BE2C (cell line): Measurements from ENCODE around the gene TEX48.

Experiments
- DNase-seq: peaks from one replicate; pipeline ENCODE4 v3.0.0-alpha.2; 2020
- H3K27me3 ChIP-seq: fragments of 250-450 bp; sonication (Bioruptor Pico); 2 replicates; pipeline ENCODE4 v1.5.1; 2020; ENCODE audit warnings: mild to moderate bottlenecking
- H3K36me3 ChIP-seq: fragments of 250-450 bp; sonication (Bioruptor Pico); 2 replicates; pipeline ENCODE4 v1.5.1; 2020; ENCODE audit warnings: mild to moderate bottlenecking
- H3K4me1 ChIP-seq: fragments of 250-450 bp; sonication (Bioruptor Pico); 2 replicates; pipeline ENCODE4 v1.5.1; 2020
- H3K4me3 ChIP-seq: 2 replicates; pipeline ENCODE4 v1.5.1; 2011; ENCODE audit warnings: low read depth, low read length
- H3K9me3 ChIP-seq: fragments of 250-450 bp; sonication (Bioruptor Pico); 2 replicates; pipeline ENCODE4 v1.5.1; 2020
- CTCF ChIP-seq: IDR thresholded peaks from 2 replicates; pipeline ENCODE4 v1.5.1; 2012; ENCODE audit warnings: mild to moderate bottlenecking, low read depth, low read length

Gene TEX48

GRCh38 chr9:114691046-114691955 lies 9.3 kb upstream of the TEX48 start:
- no peak for DNase-seq
- H3K4me3 ChIP-seq = no peak overlapping the region
- H3K36me3 ChIP-seq = no peaks in the 10 kb centered on the region
- H3K9me3 ChIP-seq = no peaks in the 10 kb centered on the region
- TF ChIP-seq CTCF = no peak
- no peaks in the 10 kb centered on the region for H3K27me3 ChIP-seq
- no peaks in the 10 kb centered on the region for H3K4me1 ChIP-seq

GRCh38 chr9:114690308-114690707 lies 8.3 kb upstream of the TEX48 start:
- Histone ChIP-seq H3K4me3 (no peak overlapping the region), H3K36me3 (no peaks in the 10 kb centered on the region), H3K9me3 (no peaks in the 10 kb centered on the region), H3K4me1 (no peaks in the 10 kb centered on the region), H3K27me3 (no peaks in the 10 kb centered on the region)
- TF ChIP-seq CTCF = no peak
- no peak for DNase-seq

DNA sequence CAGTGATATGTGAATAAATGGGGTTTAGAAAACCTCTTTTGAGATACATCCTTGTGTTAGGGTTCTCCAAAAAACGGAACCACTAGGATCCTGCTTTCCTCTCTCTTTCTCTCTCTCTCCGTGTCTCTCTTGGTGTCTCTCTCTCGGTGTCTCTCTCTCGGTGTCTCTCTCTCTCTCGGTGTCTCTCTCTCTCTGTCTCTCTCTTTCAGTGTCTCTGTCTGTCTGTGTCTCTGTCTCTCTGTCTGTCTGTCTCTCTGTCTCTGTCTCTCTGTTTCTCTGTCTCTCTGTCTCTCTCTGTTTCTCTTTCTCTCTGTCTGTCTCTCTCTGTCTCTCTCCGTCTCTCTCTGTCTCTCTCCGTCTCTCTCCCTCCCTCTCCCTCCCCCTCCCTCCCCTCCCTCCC lies 7.8 kb upstream of the TEX48 start:
- Histone ChIP-seq H3K36me3 (no peaks in the 10 kb centered on the region), H3K4me1 (no peaks in the 10 kb centered on the region), H3K9me3 (no peaks in the 10 kb centered on the region), H3K4me3 (no peak overlapping the region), H3K27me3 (no peaks in the 10 kb centered on the region)
- no peak for TF ChIP-seq CTCF
- DNase-seq = no peak

DNA sequence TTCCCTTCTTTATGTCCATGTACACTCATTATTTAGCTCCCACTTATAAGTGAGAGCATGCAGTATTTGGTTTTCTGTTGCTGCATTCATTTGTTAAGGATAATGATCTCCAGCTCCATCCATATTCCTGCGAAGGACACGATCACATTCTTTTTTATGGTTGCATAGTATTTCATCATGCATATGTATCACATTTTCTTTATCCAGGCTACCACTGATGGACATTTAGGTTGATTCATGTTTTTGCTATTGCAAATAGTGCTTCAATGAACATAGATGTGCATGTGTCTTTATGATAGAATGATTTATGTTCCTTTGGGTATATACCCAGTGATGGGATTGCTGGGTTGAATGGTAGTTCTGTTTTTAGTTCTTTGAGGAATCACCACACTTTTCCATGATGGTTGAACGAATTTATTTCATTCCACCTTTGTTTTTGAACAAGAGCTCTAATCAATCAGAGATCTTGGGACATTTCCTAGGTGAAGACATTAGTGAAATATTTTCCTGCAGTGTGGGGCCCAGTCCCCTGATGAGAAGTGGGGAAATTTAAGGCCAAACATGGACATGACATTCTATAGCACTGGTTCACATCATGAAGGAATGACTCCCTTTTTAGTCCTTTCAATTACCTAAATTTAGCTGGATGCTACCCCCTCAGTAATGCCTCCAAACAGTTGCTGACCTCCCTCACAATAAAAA lies 7.1 kb upstream of the TEX48 start:
- no peaks in the 10 kb centered on the region for H3K9me3 ChIP-seq
- no peaks in the 10 kb centered on the region for H3K4me1 ChIP-seq
- H3K4me3 ChIP-seq = no peak overlapping the region
- DNase-seq = no peak
- TF ChIP-seq CTCF = no peak
- no peaks in the 10 kb centered on the region for H3K36me3 ChIP-seq
- H3K27me3 ChIP-seq = no peaks in the 10 kb centered on the region

GRCh38 chr9:114688379-114688778 lies 6.4 kb upstream of the TEX48 start:
- Histone ChIP-seq H3K4me1 (no peaks in the 10 kb centered on the region), H3K36me3 (no peaks in the 10 kb centered on the region)
- TF ChIP-seq CTCF = no peak

GRCh38 chr9:114687034-114687433 lies 5.0 kb upstream of the TEX48 start:
- Histone ChIP-seq H3K9me3 (no peaks in the 10 kb centered on the region), H3K4me3 (no peak overlapping the region), H3K27me3 (no peaks in the 10 kb centered on the region), H3K36me3 (no peaks in the 10 kb centered on the region), H3K4me1 (no peaks in the 10 kb centered on the region)
- DNase-seq = no peak
- TF ChIP-seq CTCF = no peak

More at GRCh38 chr9:114688379-114688778, 6.4 kb upstream of the TEX48 start:
- Histone ChIP-seq H3K4me3 (no peak overlapping the region), H3K27me3 (no peaks in the 10 kb centered on the region), H3K9me3 (no peaks in the 10 kb centered on the region)
- no peak for DNase-seq
